ENCODE measurements around the gene COP1. TPM values are rescaled to one million over a fixed set of nuclear protein-coding genes. Genes with fewer than 3 reads are reported as not detected.
"Not testable (repeated sequence)": the region's sequence is repeated elsewhere in the genome, so short reads cannot be mapped to it uniquely, and the experiment has no call there.

The COP1 gene
- total RNA-seq, 1 donor from 2014 or later = 49.2 TPM

DNA sequence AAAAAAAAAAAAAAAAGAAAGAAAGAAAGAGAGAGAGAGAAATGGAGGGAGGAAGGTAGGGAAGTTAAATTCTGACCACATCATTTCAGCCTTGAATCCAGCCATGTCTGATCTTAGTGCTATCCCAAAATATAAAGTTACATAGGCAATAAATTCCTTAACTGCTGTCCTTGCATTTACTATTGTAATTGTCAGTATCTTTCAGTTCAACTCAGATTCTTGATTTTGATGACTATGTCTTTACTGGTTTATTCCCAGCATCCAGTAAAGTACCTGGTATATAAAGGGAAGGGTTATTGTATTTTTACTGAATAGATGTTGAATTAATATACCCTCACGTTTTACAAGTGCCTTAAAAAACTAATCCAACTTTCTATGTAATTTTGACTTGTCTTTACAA is 8.9 kb upstream of the COP1 start:
- no peak for DNase-seq (ENCODE audit: low spot score)
- H3K36me3 Mint-ChIP-seq (ENCODE audit: low read depth) = no peaks in the 10 kb centered on the region
- H3K9me3 Mint-ChIP-seq = peaks cover 6% of the 10 kb centered on the region
- H3K27ac Mint-ChIP-seq = no peak overlapping the region
- no peak overlapping the region for H3K4me3 Mint-ChIP-seq
- peaks cover 14% of the 10 kb centered on the region for H3K27me3 Mint-ChIP-seq (ENCODE audit: insufficient read depth)
- intact Hi-C loops (cut with micrococcal nuclease) = no loop called here
- no peaks in the 10 kb centered on the region for H3K4me1 Mint-ChIP-seq (ENCODE audit: low read depth)

DNA sequence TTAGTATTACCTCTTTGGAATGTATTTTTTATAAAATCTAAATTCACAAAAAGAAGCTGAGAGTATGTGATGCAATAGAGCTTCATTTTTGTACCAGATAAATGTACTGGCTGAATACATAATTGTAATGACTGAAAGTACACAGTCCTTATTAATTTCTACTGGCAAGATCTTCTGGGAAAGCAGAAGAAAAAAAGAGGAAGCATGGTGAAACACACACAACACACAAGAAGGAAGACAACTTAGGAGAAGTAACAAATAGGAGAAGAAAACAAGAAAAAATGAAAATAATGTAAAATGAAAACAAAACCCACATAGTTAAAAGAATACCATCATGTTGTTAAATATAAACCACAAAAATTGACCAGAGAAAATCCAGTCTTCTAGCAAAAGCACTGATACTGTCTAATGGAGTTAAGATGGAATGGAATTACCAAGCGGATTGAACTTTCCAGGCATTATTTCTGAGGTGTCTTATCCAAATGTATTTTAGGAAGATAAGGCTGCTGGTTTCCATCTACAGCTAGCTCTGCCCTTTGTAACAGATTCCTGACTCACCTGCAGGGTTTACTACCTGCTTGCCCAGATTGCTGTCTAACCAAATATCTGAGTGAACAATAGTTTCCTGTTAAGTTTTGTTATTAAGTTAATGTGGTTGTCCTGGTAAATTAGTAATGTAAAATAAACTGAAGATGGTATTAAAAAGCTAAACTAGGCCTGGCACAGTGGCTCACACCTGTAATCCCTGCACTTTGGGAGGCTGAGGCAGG is 4.5 kb upstream of the COP1 start:
- DNase-seq (ENCODE audit: low spot score) = no peak
- Mint-ChIP-seq H3K4me1 (ENCODE audit: low read depth) (peaks cover 11% of the 10 kb centered on the region), H3K27me3 (ENCODE audit: insufficient read depth) (peaks cover 12% of the 10 kb centered on the region), H3K9me3 (no peaks in the 10 kb centered on the region), H3K27ac (no peak overlapping the region), H3K36me3 (ENCODE audit: low read depth) (peaks cover 3% of the 10 kb centered on the region), H3K4me3 (no peak overlapping the region)
- intact Hi-C loops (cut with micrococcal nuclease) = no loop called here

DNA sequence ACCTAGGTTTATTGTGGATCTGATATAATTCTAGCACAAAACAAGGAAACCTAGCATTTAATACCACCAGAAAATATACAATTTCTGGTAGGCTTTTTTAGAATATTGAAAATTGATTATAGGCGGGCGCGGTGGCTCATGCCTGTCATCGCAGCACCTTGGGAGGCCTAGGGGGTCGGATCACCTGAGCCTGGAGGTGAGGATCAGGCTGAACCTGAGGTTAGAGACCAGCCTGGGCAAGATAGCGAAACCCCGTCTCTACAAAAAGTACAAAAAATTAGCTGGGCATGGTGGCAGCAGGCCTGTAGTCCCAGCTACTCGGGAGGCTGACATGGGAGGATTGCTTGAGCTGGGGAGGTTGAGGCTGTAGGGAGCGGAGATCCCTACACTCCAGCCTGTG is 948 bp upstream of the COP1 start:
- Mint-ChIP-seq H3K4me1 (ENCODE audit: low read depth) (peaks cover 29% of the 10 kb centered on the region), H3K4me3 (peak overlapping the region; percentile 90), H3K27ac (peak overlapping the region; percentile 99), H3K27me3 (ENCODE audit: insufficient read depth) (peaks cover 1% of the 10 kb centered on the region), H3K36me3 (ENCODE audit: low read depth) (peaks cover 10% of the 10 kb centered on the region), H3K9me3 (no peaks in the 10 kb centered on the region)
- DNase-seq (ENCODE audit: low spot score) = no peak
- intact Hi-C loops (cut with micrococcal nuclease) = no loop called here

DNA sequence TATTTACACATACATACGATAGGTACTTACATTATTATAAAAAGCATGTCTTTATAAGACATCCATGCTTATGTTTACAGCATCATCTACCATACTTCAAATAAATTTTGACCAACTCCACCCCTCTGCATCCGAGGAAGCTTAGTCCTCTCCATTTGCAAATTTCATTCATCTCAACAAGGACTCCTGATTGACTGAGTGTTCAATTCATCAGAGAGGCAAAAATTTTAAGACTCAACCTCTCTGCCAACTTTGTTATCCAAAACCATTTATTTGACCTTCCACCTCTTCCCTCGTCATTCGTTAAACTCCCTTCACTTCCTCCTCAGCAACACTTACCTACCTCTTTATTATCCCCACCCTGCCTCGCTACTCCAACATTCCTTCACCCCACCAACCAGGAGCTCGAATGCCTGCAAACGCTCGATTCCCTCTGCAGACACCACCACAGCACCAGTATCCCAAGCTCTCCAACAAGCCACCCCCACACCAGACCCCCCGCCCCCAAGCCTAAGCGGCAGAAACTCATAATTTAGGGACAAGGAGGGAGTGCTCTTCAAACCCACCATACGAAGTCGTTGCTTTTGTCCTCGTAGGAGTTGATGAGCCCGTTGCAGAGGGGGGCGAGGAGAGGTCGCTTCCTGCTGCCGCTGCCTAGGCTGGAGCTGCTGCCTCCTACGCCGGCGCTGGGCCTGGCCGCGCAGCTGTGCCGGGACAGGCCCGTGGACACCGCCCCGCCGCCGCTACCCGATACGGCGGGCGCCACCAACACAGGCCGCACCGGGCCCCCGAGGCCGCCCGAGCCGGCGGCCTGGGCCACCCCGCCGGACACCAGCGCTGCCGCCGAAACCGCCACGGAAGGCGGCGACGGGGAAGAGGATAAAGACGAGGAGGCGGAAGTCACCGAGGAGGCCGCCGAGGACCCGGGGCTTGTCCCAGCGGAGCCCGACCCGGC is 803 bp downstream of the COP1 start:
- Mint-ChIP-seq H3K9me3 (no peaks in the 10 kb centered on the region), H3K36me3 (ENCODE audit: low read depth) (peaks cover 14% of the 10 kb centered on the region), H3K27me3 (ENCODE audit: insufficient read depth) (peaks cover 1% of the 10 kb centered on the region), H3K27ac (peak overlapping the region; percentile 95), H3K4me3 (peak overlapping the region; percentile 97), H3K4me1 (ENCODE audit: low read depth) (peaks cover 34% of the 10 kb centered on the region)
- intact Hi-C loops (cut with micrococcal nuclease) = loop anchor here (1.0 to 2.0 kb wide), 3 partner anchors 42 to 1015 kb away; no protein-coding TSS in a partner anchor
- DNase-seq (ENCODE audit: low spot score) = no peak

DNA sequence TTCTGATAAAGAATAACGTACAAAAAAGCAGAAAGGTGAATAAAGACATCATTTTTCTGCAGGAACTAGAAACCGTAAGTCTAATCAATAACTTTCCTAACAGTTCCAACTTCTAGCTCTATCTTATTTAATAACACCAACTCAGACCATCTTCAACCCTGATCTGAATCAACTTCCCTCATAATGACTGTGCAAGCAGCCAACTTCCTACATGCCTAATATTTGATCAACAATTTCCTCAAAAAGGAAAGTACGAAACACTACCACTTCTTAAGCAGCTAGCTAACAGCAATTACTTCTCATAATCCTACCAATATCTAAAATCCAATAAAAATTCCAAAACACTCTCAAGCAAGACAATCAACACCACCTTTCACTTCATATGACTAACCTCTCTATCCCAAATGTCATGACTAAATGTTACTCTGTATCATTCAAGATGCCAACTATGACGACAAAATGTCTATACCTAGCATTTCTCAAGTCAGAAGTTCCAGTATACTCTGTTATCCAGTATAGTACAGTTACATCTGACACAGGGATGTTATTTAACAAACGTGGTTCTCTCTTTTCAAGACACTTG is 1.7 kb downstream of the COP1 start:
- peaks cover 38% of the 10 kb centered on the region for H3K4me1 Mint-ChIP-seq (ENCODE audit: low read depth)
- H3K27me3 Mint-ChIP-seq (ENCODE audit: insufficient read depth) = peaks cover 1% of the 10 kb centered on the region
- H3K9me3 Mint-ChIP-seq = no peaks in the 10 kb centered on the region
- no peak for DNase-seq (ENCODE audit: low spot score)
- peak overlapping the region; percentile 97 for H3K4me3 Mint-ChIP-seq
- peaks cover 14% of the 10 kb centered on the region for H3K36me3 Mint-ChIP-seq (ENCODE audit: low read depth)
- intact Hi-C loops (cut with micrococcal nuclease) = no loop called here
- peak overlapping the region; percentile 95 for H3K27ac Mint-ChIP-seq

DNA sequence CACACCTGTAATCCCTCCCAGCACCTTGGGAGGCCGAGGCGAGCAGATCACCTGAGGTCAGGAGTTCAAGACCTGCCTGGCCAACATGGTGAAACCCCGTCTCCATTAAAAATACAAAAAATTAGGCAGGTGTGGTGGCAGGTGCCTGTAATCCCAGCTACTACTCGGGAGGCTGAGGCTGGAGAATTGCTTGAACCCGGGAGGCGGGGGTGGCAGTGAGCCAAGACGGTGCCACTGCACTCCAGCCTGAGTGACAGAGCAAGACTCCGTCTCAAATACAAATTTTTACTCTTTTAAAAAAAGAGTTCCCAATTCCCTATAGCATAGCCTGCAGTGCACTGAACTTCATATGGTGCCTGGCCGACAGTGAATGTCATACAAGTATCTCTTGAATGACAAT is 2.4 kb downstream of the COP1 start:
- H3K27me3 Mint-ChIP-seq (ENCODE audit: insufficient read depth); intact Hi-C loops (cut with micrococcal nuclease); DNase-seq (ENCODE audit: low spot score); H3K9me3 Mint-ChIP-seq: not testable (repeated sequence)
- Mint-ChIP-seq H3K27ac (peak overlapping the region; percentile 10), H3K4me1 (ENCODE audit: low read depth) (peaks cover 42% of the 10 kb centered on the region), H3K36me3 (ENCODE audit: low read depth) (peaks cover 14% of the 10 kb centered on the region), H3K4me3 (peak overlapping the region; percentile 97)

DNA sequence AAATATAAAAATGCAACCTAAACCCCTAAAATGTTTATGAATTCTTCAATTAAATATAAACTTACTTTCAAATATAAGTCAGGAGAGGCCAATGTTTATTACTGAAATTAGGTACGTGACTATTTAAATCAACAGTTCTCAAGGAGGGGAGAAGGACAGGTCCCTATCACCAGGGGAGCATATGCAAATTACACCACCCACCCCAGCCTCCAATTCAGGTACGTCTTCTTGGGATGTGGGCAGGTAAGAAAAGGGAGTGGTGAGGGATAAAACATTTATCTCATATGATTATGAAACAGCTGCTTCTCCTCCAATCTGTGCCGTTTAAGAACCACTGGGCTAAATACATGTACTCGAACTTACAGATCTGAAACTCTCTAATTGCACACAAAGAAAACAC is 3.4 kb downstream of the COP1 start:
- peaks cover 42% of the 10 kb centered on the region for H3K4me1 Mint-ChIP-seq (ENCODE audit: low read depth)
- peaks cover 1% of the 10 kb centered on the region for H3K27me3 Mint-ChIP-seq (ENCODE audit: insufficient read depth)
- H3K36me3 Mint-ChIP-seq (ENCODE audit: low read depth) = peaks cover 14% of the 10 kb centered on the region
- no peak overlapping the region for H3K4me3 Mint-ChIP-seq
- no peaks in the 10 kb centered on the region for H3K9me3 Mint-ChIP-seq
- no peak for DNase-seq (ENCODE audit: low spot score)
- intact Hi-C loops (cut with micrococcal nuclease) = no loop called here
- H3K27ac Mint-ChIP-seq = no peak overlapping the region

DNA sequence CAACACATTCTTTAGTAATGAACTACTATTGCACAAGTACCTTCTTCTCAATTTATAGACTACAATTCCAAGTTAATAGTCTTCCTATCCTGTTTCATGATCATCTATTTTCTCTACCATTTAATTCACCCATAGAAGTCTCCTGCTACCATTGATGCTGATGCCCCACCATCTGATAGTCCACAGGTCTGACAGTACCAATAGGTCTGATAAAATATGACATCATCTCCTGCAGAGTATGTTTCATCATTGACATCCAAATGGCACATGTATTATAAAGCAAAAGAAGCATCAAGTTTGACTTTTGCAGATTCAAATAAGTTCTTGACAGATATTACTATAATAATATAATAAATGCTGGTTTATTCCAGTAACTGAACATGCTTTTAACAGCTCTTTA is 5.5 kb downstream of the COP1 start:
- DNase-seq (ENCODE audit: low spot score) = no peak
- intact Hi-C loops (cut with micrococcal nuclease) = no loop called here
- no peaks in the 10 kb centered on the region for H3K9me3 Mint-ChIP-seq
- H3K4me1 Mint-ChIP-seq (ENCODE audit: low read depth) = peaks cover 44% of the 10 kb centered on the region
- no peak overlapping the region for H3K27ac Mint-ChIP-seq
- H3K36me3 Mint-ChIP-seq (ENCODE audit: low read depth) = peaks cover 12% of the 10 kb centered on the region
- no peaks in the 10 kb centered on the region for H3K27me3 Mint-ChIP-seq (ENCODE audit: insufficient read depth)
- no peak overlapping the region for H3K4me3 Mint-ChIP-seq

DNA sequence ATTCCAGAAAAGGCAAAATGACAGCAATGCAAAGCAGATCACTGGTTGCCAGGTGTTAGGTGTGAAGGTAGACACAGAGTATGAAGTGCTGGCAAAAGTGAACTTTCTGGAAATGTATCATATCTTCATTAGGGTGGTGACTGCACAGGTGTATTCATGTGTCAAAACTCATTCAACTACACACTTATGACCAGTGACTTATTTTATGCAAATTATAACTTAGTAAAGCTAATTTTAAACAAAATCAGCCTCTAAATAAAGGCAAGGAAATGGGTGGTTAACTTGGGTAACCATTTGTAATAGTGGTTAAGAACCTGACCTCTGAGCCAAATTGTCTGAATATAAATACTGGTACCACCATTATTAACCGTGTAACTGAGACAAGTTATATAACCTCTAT is 7.4 kb downstream of the COP1 start:
- intact Hi-C loops (cut with micrococcal nuclease) = no loop called here
- Mint-ChIP-seq H3K4me1 (ENCODE audit: low read depth) (peaks cover 43% of the 10 kb centered on the region), H3K27ac (no peak overlapping the region), H3K27me3 (ENCODE audit: insufficient read depth) (no peaks in the 10 kb centered on the region), H3K9me3 (no peaks in the 10 kb centered on the region), H3K4me3 (no peak overlapping the region), H3K36me3 (ENCODE audit: low read depth) (peaks cover 5% of the 10 kb centered on the region)
- DNase-seq (ENCODE audit: low spot score) = no peak

DNA sequence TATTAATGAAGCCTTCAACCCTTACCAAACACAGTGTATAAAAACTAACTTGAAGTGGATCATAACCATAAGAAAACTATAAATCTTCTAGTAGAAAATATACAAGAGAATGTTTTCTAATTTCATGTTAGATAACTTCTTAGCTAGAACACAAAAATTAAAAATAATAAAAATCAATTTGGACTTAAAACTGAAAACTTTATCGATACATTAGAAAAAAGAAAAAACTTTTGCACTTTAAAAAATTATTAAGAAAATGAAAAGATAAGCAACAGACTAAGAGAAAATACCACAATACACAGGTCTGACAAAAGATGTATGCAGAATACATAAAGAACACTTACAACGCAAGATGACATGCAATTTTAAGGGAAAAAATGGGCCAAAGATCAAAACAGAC is 8.7 kb downstream of the COP1 start:
- Mint-ChIP-seq H3K4me1 (ENCODE audit: low read depth) (peaks cover 48% of the 10 kb centered on the region), H3K27ac (no peak overlapping the region), H3K4me3 (no peak overlapping the region), H3K27me3 (ENCODE audit: insufficient read depth) (no peaks in the 10 kb centered on the region), H3K36me3 (ENCODE audit: low read depth) (peaks cover 7% of the 10 kb centered on the region), H3K9me3 (peaks cover 6% of the 10 kb centered on the region)
- no peak for DNase-seq (ENCODE audit: low spot score)
- intact Hi-C loops (cut with micrococcal nuclease) = no loop called here

DNA sequence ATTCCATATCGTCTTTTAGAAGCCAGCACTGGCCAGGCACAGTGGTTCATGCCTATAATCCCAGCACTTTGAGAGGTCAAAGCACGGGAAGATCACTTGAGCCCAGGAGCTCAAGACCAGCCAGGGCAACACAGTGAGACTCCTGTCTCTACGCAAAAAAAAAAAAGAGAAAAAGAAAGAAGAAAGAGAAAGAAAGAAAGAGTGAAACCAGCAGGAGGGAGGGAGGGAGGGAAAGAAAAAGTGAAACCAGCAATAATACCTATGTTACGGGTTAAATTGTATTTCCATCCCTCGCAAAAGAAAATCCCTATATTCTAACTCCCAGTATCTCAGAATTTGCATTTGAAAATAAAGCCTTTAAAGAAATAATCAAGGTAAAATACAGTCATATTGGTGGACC is 10.4 kb downstream of the COP1 start:
- Mint-ChIP-seq H3K4me3 (peak overlapping the region; percentile 76), H3K9me3 (peaks cover 7% of the 10 kb centered on the region), H3K27ac (peak overlapping the region; percentile 47), H3K27me3 (ENCODE audit: insufficient read depth) (no peaks in the 10 kb centered on the region), H3K4me1 (ENCODE audit: low read depth) (peaks cover 59% of the 10 kb centered on the region), H3K36me3 (ENCODE audit: low read depth) (peaks cover 5% of the 10 kb centered on the region)
- intact Hi-C loops (cut with micrococcal nuclease) = loop anchor here (1.0 kb wide), 1 partner anchor 11 kb away; the partner anchor contains the start of gene COP1
- DNase-seq (ENCODE audit: low spot score) = no peak

DNA sequence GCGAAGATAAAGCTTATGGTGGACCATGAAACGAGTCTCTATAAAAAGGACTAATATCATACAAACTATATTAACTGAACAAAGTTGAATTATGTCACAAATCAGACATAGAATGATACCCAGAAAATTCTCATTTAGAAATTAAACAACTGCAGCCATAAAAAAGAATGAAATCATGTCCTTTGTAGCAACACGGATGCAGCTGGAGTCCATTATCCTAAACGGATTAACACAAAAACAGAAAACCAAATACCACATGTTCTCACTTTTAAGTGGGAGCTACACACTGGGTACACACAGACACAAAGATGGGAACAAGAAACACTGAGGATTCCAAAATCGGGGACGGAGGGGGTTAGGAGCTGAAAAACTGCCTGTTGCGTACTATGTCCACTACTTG is 11.5 kb downstream of the COP1 start:
- intact Hi-C loops (cut with micrococcal nuclease) = no loop called here
- Mint-ChIP-seq H3K4me1 (ENCODE audit: low read depth) (peaks cover 51% of the 10 kb centered on the region), H3K27me3 (ENCODE audit: insufficient read depth) (no peaks in the 10 kb centered on the region), H3K27ac (no peak overlapping the region), H3K36me3 (ENCODE audit: low read depth) (peaks cover 6% of the 10 kb centered on the region), H3K4me3 (no peak overlapping the region), H3K9me3 (peaks cover 7% of the 10 kb centered on the region)
- DNase-seq (ENCODE audit: low spot score) = no peak

DNA sequence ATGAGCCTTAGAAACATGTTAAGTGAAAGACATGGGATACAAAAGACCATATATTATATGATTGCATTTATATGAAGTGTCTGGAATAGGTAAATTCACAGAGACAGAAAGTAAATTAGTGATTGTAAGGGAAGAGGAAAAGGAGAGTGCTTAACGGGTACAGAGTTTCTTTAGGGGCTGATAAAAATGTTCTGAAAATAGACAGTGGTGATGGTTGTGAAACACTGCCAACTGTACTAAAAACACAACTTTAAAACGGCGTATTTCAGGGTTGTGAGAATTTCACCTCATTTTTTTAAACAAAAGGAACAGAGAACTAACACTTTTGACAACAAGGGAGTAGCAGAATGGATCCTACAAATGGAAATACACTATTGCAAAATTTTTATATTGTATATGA is 13.4 kb downstream of the COP1 start:
- H3K9me3 Mint-ChIP-seq = peaks cover 7% of the 10 kb centered on the region
- H3K36me3 Mint-ChIP-seq (ENCODE audit: low read depth) = peaks cover 9% of the 10 kb centered on the region
- DNase-seq (ENCODE audit: low spot score) = no peak
- intact Hi-C loops (cut with micrococcal nuclease) = no loop called here
- H3K4me1 Mint-ChIP-seq (ENCODE audit: low read depth) = peaks cover 51% of the 10 kb centered on the region
- no peak overlapping the region for H3K4me3 Mint-ChIP-seq
- H3K27me3 Mint-ChIP-seq (ENCODE audit: insufficient read depth) = no peaks in the 10 kb centered on the region
- H3K27ac Mint-ChIP-seq = no peak overlapping the region
